Myocyte (in vitro differentiated cells): ENCODE data around the gene TMPRSS12. TPM values are rescaled to one million over a fixed set of nuclear protein-coding genes. Genes with fewer than 3 reads are reported as not detected.
"Not testable (repeated sequence)": the region's sequence is repeated elsewhere in the genome, so short reads cannot be mapped to it uniquely, and the experiment has no call there.

ENCODE experiments used
- DNase-seq: peaks from one replicate; pipeline ENCODE4 v3.0.0-alpha.2; 2012; ENCODE audit warnings: low read depth
- polyA plus RNA-seq: library from polyadenylated mRNA; unstranded; fragments of >200 nt; gene quantifications from one replicate; pipeline ENCODE4 v1.2.1, GENCODE V29; 2012; ENCODE audit warnings: missing spikeins
- total RNA-seq: library from RNA; depleted of rRNA; stranded (reverse); fragments of >200 nt; gene quantifications from 2 replicates; pipeline ENCODE4 v1.2.3, GENCODE V29; 2014

TMPRSS12 gene
- total RNA-seq = not detected in 2 replicates
- not detected for polyA plus RNA-seq

GRCh38 chr12:50842637-50843493 is at the start of gene TMPRSS12:
TSS of gene TMPRSS12 (plus strand) at chr12:50842926. CDS start at chr12:50842965, 39 bp downstream.
- no peak for DNase-seq

GRCh38 chr12:50799908-50800307 is 42.8 kb upstream of the TMPRSS12 start:
- DNase-seq = no peak

GRCh38 chr12:50803230-50803875 is 39.4 kb upstream of the TMPRSS12 start:
- DNase-seq = no peak

GRCh38 chr12:50806176-50806575 is 36.5 kb upstream of the TMPRSS12 start:
- DNase-seq = no peak

GRCh38 chr12:50809131-50809530 is 33.6 kb upstream of the TMPRSS12 start:
- not testable (repeated sequence) for DNase-seq

- not testable (repeated sequence) for DNase-seq
These were observed 27.8 kb upstream of the TMPRSS12 start for GRCh38 chr12:50814921-50815320.

- no peak for DNase-seq
These were observed 22.5 kb upstream of the TMPRSS12 start for GRCh38 chr12:50820177-50820576.

- no peak for DNase-seq
These were observed 20.6 kb upstream of the TMPRSS12 start for GRCh38 chr12:50822082-50822481.

- not testable (repeated sequence) for DNase-seq
These were observed 19.0 kb upstream of the TMPRSS12 start for GRCh38 chr12:50823724-50824123.

- DNase-seq = no peak
These were observed 17.8 kb upstream of the TMPRSS12 start for GRCh38 chr12:50824914-50825313.

- DNase-seq = peak; percentile 71
These were observed 17.3 kb upstream of the TMPRSS12 start for GRCh38 chr12:50825372-50825838.

GRCh38 chr12:50828121-50828520 is 14.6 kb upstream of the TMPRSS12 start:
- DNase-seq = no peak

GRCh38 chr12:50828886-50829285 is 13.8 kb upstream of the TMPRSS12 start:
- no peak for DNase-seq

GRCh38 chr12:50833801-50834200 is 8.9 kb upstream of the TMPRSS12 start:
- DNase-seq = not testable (repeated sequence)

- no peak for DNase-seq
These were observed 3.7 kb upstream of the TMPRSS12 start for GRCh38 chr12:50839042-50839441.

GRCh38 chr12:50840809-50841487 is 1.8 kb upstream of the TMPRSS12 start:
- no peak for DNase-seq

- DNase-seq = no peak
These were observed 802 bp upstream of the TMPRSS12 start for GRCh38 chr12:50841716-50842531.

- DNase-seq = no peak
These were observed 2.4 kb downstream of the TMPRSS12 start for GRCh38 chr12:50845021-50845647.

- peak; percentile 43 for DNase-seq
These were observed 6.2 kb downstream of the TMPRSS12 start for GRCh38 chr12:50848963-50849362.

GRCh38 chr12:50855218-50855617 is 12.5 kb downstream of the TMPRSS12 start:
- not testable (repeated sequence) for DNase-seq
